Keratinocyte (primary cell): ENCODE results near the gene AGA.

Source experiments
- EZH2 ChIP-seq: IDR thresholded peaks from one replicate; pipeline ENCODE4 v1.6.1; 2012; ENCODE audit warnings: inconsistent platforms, mild to moderate bottlenecking, low read length, moderate library complexity
- TF ChIP-seq, protein P1 (sequence below), 3 experiments: IDR thresholded peaks in 1 of 3; conservative IDR thresholded peaks in 1 of 3; optimal IDR thresholded peaks in 1 of 3; 2 replicates in 2 of 3; 3 replicates in 1 of 3; pipeline versions ENCODE3 to v1.5.1; 2011; ENCODE audit warnings: low read length in 3 of 3, mild to moderate bottlenecking in 3 of 3, moderate library complexity in 2 of 3, control low read depth in 1 of 3, inconsistent platforms in 1 of 3; ENCODE audit not compliant: insufficient read depth in 2 of 3; ENCODE audit errors: extremely low read depth in 1 of 3

DNA sequence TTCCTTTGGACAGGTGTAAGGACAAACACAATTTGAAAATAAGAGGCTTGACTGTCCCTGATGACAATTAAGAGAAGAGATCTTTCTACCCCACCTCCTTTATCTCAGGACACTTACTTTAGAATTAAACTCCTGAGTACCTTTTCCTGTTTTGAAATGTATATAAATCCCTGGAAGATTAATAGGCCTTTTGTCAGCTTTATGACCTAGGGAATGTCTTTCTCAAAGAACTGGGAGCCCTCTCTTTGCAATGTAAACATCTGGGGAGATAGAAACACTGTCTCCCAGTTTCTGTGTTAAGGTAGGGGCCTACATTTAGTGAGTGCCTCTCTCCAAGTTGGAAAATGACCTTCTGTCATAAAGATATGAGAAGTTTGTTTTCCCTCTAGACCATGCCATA is 31.7 kb downstream of the AGA start:
- TF ChIP-seq, protein P1, sequence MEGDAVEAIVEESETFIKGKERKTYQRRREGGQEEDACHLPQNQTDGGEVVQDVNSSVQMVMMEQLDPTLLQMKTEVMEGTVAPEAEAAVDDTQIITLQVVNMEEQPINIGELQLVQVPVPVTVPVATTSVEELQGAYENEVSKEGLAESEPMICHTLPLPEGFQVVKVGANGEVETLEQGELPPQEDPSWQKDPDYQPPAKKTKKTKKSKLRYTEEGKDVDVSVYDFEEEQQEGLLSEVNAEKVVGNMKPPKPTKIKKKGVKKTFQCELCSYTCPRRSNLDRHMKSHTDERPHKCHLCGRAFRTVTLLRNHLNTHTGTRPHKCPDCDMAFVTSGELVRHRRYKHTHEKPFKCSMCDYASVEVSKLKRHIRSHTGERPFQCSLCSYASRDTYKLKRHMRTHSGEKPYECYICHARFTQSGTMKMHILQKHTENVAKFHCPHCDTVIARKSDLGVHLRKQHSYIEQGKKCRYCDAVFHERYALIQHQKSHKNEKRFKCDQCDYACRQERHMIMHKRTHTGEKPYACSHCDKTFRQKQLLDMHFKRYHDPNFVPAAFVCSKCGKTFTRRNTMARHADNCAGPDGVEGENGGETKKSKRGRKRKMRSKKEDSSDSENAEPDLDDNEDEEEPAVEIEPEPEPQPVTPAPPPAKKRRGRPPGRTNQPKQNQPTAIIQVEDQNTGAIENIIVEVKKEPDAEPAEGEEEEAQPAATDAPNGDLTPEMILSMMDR (optimal IDR thresholded peaks at IDR 0.05 in 1 of 3, IDR thresholded peaks at IDR 0.05 in 1 of 3, conservative IDR thresholded peaks at IDR 0.05 in 1 of 3; ENCODE audit: extremely low read depth in 1 of 3, insufficient read depth in 2 of 3, low read length in 3 of 3) = no peak
- TF ChIP-seq EZH2 = no peak
